IMR-90 (cell line): ENCODE measurements around the gene RBM46. TPM values are rescaled to one million over a fixed set of nuclear protein-coding genes. Genes with fewer than 3 reads are reported as not detected.

Source experiments
- ATAC-seq: fragments of 200-7000 bp; cut with Tn5 transposase; 2 replicates; pipeline ENCODE4 v1.9.1; 2020; ENCODE audit warnings: low read depth, mild to moderate bottlenecking, moderate library complexity
- BruUV-seq: library from RNA; stranded (reverse); fragments of 400-500 nt; replicated peaks from 2 replicates; lab custom pipeline; 2021; lab: Mats Ljungman, UMichigan
- CTCF ChIA-PET: fragments of 300-600 bp; formaldehyde crosslinking; extraction: SDS; loops from one replicate; lab custom pipeline; 2021; ENCODE audit warnings: antibody characterized with exemption; lab: Yijun Ruan, JAX
- POLR2A ChIA-PET: fragments of 300-600 bp; sonication (Branson Sonifier 250); formaldehyde crosslinking; loops from one replicate; lab custom pipeline; 2022; ENCODE audit warnings: antibody characterized with exemption; ENCODE audit not compliant: unreplicated experiment; lab: Charles Lee
- DNase-seq: peaks from one replicate; pipeline ENCODE4 v3.0.0; 2013
- H2AFZ ChIP-seq: replicated peaks from 2 replicates; pipeline ENCODE3; 2013; ENCODE audit warnings: low read length, mild to moderate bottlenecking; ENCODE audit not compliant: poor library complexity
- H2AK5ac ChIP-seq: 2 replicates; pipeline ENCODE4 v1.6.1; 2013; ENCODE audit warnings: low read depth, low read length, inconsistent platforms
- H2AK9ac ChIP-seq: replicated peaks from 2 replicates; pipeline ENCODE3; 2013; ENCODE audit warnings: mild to moderate bottlenecking, low read depth, low read length, moderate library complexity; ENCODE audit not compliant: poor library complexity
- H2BK120ac ChIP-seq: 2 replicates; pipeline ENCODE4 v1.6.1; 2013; ENCODE audit warnings: low read depth, low read length, inconsistent platforms
- H2BK15ac ChIP-seq: 3 replicates; pipeline ENCODE4 v1.6.1; 2013; ENCODE audit warnings: low read depth, low read length, inconsistent platforms
- H2BK20ac ChIP-seq: 2 replicates; pipeline ENCODE4 v1.6.1; 2013; ENCODE audit warnings: low read depth, mild to moderate bottlenecking, inconsistent platforms, low read length, moderate library complexity
- H2BK5ac ChIP-seq: 2 replicates; pipeline ENCODE4 v1.6.1; 2013; ENCODE audit warnings: mild to moderate bottlenecking, low read depth, low read length, inconsistent platforms; ENCODE audit not compliant: poor library complexity, severe bottlenecking
- H3K14ac ChIP-seq: replicated peaks from 2 replicates; pipeline ENCODE4 v1.6.1; 2013; ENCODE audit warnings: low read depth, low read length, inconsistent platforms
- H3K18ac ChIP-seq: 2 replicates; pipeline ENCODE4 v1.6.1; 2013; ENCODE audit warnings: low read depth, low read length, control low read depth
- H3K23ac ChIP-seq: 2 replicates; pipeline ENCODE4 v1.6.1; 2013; ENCODE audit warnings: low read depth, low read length, inconsistent platforms
- H3K27ac ChIP-seq: 2 replicates; pipeline ENCODE4 v1.5.1; 2013; ENCODE audit warnings: mild to moderate bottlenecking, control low read depth, low read length; ENCODE audit not compliant: insufficient read depth
- H3K27me3 ChIP-seq: 2 replicates; pipeline ENCODE4 v1.6.1; 2013; ENCODE audit warnings: low read length; ENCODE audit not compliant: control insufficient read depth, insufficient read depth
- H3K36me3 ChIP-seq: 2 replicates; pipeline ENCODE4 v1.6.1; 2013; ENCODE audit warnings: low read length, mixed read lengths; ENCODE audit not compliant: control insufficient read depth, insufficient read depth
- H3K4ac ChIP-seq: 2 replicates; pipeline ENCODE4 v1.6.1; 2013; ENCODE audit warnings: low read depth, low read length, inconsistent platforms
- H3K4me1 ChIP-seq: 2 replicates; pipeline ENCODE4 v1.6.1; 2013; ENCODE audit warnings: low read length, mixed read lengths; ENCODE audit not compliant: control insufficient read depth, insufficient read depth
- H3K4me2 ChIP-seq: 2 replicates; pipeline ENCODE4 v1.6.1; 2013; ENCODE audit warnings: low read depth, mild to moderate bottlenecking, control low read depth, low read length, moderate library complexity
- H3K4me3 ChIP-seq: 2 replicates; pipeline ENCODE4 v1.5.1; 2013; ENCODE audit warnings: low read depth, mild to moderate bottlenecking, control low read depth, low read length, moderate library complexity; ENCODE audit not compliant: insufficient read depth
- H3K56ac ChIP-seq: 2 replicates; pipeline ENCODE4 v1.6.1; 2013; ENCODE audit warnings: low read length, inconsistent platforms; ENCODE audit not compliant: insufficient read depth; ENCODE audit errors: extremely low read depth
- H3K79me1 ChIP-seq, 2 experiments: 2 replicates each; pipeline ENCODE4 v1.6.1; 2013; ENCODE audit warnings: low read length in 2 of 2, inconsistent platforms in 1 of 2, low read depth in 1 of 2
- H3K9ac ChIP-seq: 2 replicates; pipeline ENCODE4 v1.6.1; 2013; ENCODE audit warnings: low read depth, low read length, control low read depth
- H3K9me1 ChIP-seq: 2 replicates; pipeline ENCODE4 v1.6.1; 2013; ENCODE audit warnings: low read length, inconsistent platforms; ENCODE audit not compliant: insufficient read depth
- H3K9me3 ChIP-seq: 2 replicates; pipeline ENCODE4 v1.6.1; 2013; ENCODE audit warnings: low read length; ENCODE audit not compliant: control insufficient read depth, insufficient read depth
- H4K20me1 ChIP-seq: 2 replicates; pipeline ENCODE4 v1.6.1; 2013; ENCODE audit warnings: low read length, inconsistent platforms; ENCODE audit not compliant: insufficient read depth
- H4K5ac ChIP-seq: 2 replicates; pipeline ENCODE4 v1.6.1; 2013; ENCODE audit warnings: mild to moderate bottlenecking, low read depth, low read length, control low read depth
- H4K8ac ChIP-seq, 2 experiments: 2 replicates each; pipeline ENCODE4 v1.6.1; 2013; ENCODE audit warnings: low read depth in 2 of 2, low read length in 2 of 2, control low read depth in 1 of 2, inconsistent platforms in 1 of 2
- H4K91ac ChIP-seq: 2 replicates; pipeline ENCODE4 v1.6.1; 2013; ENCODE audit warnings: low read depth, low read length, inconsistent platforms; ENCODE audit not compliant: insufficient read depth
- BHLHE40 ChIP-seq: fragments of 150-350 bp; IDR thresholded peaks from 2 replicates; pipeline ENCODE4 v1.6.1; 2016; ENCODE audit warnings: mild to moderate bottlenecking, low read depth, low read length
- CEBPB ChIP-seq: IDR thresholded peaks from 2 replicates; pipeline ENCODE4 v1.6.1; 2012; ENCODE audit warnings: low read depth, low read length, improper control_type of control experiment
- CHD1 ChIP-seq: IDR thresholded peaks from 2 replicates; pipeline ENCODE4 v1.6.1; 2012; ENCODE audit warnings: low read depth, low read length, improper control_type of control experiment
- FOS ChIP-seq: fragments of 150-350 bp; IDR thresholded peaks from 2 replicates; pipeline ENCODE4 v1.6.1; 2016; ENCODE audit warnings: low read depth, low read length
- MAFK ChIP-seq: IDR thresholded peaks from 2 replicates; pipeline ENCODE4 v1.6.1; 2012; ENCODE audit warnings: low read depth, low read length, improper control_type of control experiment
- MAZ ChIP-seq: IDR thresholded peaks from 2 replicates; pipeline ENCODE4 v1.6.1; 2012; ENCODE audit warnings: low read depth, mild to moderate bottlenecking, low read length, improper control_type of control experiment, moderate library complexity, borderline replicate concordance
- MXI1 ChIP-seq: IDR thresholded peaks from 2 replicates; pipeline ENCODE4 v1.6.1; 2012; ENCODE audit warnings: low read depth, mild to moderate bottlenecking, low read length, moderate library complexity, borderline replicate concordance
- NFE2L2 ChIP-seq: fragments of 150-350 bp; IDR thresholded peaks from 2 replicates; pipeline ENCODE4 v1.6.1; 2016; ENCODE audit warnings: low read depth, mild to moderate bottlenecking, low read length
- POLR2A ChIP-seq: IDR thresholded peaks from 2 replicates; pipeline ENCODE4 v1.6.1; 2012; ENCODE audit warnings: mild to moderate bottlenecking, low read depth, low read length
- RCOR1 ChIP-seq: IDR thresholded peaks from 2 replicates; pipeline ENCODE4 v1.6.1; 2012; ENCODE audit warnings: mild to moderate bottlenecking, low read length, improper control_type of control experiment; ENCODE audit not compliant: insufficient replicate concordance
- RFX5 ChIP-seq: IDR thresholded peaks from 2 replicates; pipeline ENCODE4 v1.8.0; 2012; ENCODE audit warnings: low read depth, mild to moderate bottlenecking, low read length, moderate library complexity
- SMC3 ChIP-seq: fragments of 150-350 bp; IDR thresholded peaks from 2 replicates; pipeline ENCODE4 v1.6.1; 2016; ENCODE audit warnings: low read depth, mild to moderate bottlenecking, antibody characterized with exemption, low read length, moderate library complexity
- WGBS, 2 experiments: methylation state at CpG; one replicate each; pipeline versions ENCODE4 v1.1.5 to v1.1.7; 2013; ENCODE audit warnings: missing lambda C conversion rate in 2 of 2; ENCODE audit not compliant: insufficient read length in 1 of 2; ENCODE audit errors: extremely low coverage in 2 of 2; 5-methylcytosine and 5-hydroxymethylcytosine counted together
- dilution Hi-C: fragments of 300-500 bp; cut with HindIII; formaldehyde crosslinking; loops from one replicate; pipeline ENCODE4 v1.14.3; 2018; ENCODE audit warnings: low sequenced_read_pairs; ENCODE audit not compliant: unreplicated experiment
- in situ Hi-C: fragments of 300-500 bp; cut with MboI; formaldehyde crosslinking; loops from 3 replicates; pipeline ENCODE4 v1.14.3; 2019; ENCODE audit warnings: low sequenced_read_pairs, inconsistent platforms, mixed read lengths
- intact Hi-C: fragments of 100-400 bp; cut with micrococcal nuclease; formaldehyde crosslinking; loops from 2 replicates; pipeline ENCODE4 v1.10.0; 2022
- polyA plus RNA-seq, 3 experiments: library from polyadenylated mRNA; depleted of rRNA; stranded (reverse); fragments of >200 nt; gene quantifications; 2 replicates each; pipeline ENCODE4 v1.2.3, GENCODE V29; 2012; ENCODE audit warnings: low replicate concordance in 1 of 3
- total RNA-seq: library from RNA; depleted of rRNA; stranded (reverse); fragments of >200 nt; gene quantifications from 2 replicates; pipeline ENCODE4 v1.2.3, GENCODE V29; 2012
- TF ChIP-seq, protein P1 (sequence below): conservative IDR thresholded peaks from 2 replicates; pipeline ENCODE4 v1.5.1; 2012; ENCODE audit warnings: mild to moderate bottlenecking, low read depth, low read length, improper control_type of control experiment
- TF ChIP-seq, protein P2 (sequence below): fragments of 150-350 bp; IDR thresholded peaks from 2 replicates; pipeline ENCODE4 v1.6.1; 2016; ENCODE audit warnings: low read depth, mild to moderate bottlenecking, low read length, moderate library complexity, borderline replicate concordance
- TF ChIP-seq, protein P3 (sequence below): fragments of 150-350 bp; IDR thresholded peaks from 2 replicates; pipeline ENCODE4 v1.6.1; 2017; ENCODE audit warnings: mild to moderate bottlenecking, antibody characterized with exemption, low read length, low read depth

The RBM46 gene
- total and polyA plus RNA-seq, 2 of the 4 experiments (the other 2 are of a cell fraction): not detected

DNA sequence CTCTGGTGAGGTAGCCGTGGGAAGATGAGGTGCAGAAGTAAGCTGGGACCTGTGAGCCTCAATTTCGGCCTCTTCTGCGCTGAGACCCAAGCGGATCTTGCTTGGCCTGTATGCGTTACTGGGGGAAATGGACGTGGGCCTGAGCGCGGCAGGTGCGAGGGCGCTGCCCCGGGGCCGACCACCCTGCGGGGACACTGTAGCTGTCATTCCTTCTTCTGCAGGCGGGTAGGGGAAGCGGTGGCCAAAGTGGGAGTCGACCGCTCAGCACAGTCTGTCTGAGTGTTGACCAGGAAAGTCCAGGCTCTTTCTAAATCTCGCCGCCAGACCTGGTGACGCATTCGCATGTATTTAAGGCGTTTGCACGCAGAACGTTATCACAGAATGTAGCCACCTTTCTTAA, 40.6 kb upstream of the RBM46 start:
- Histone ChIP-seq H3K27me3 (peaks cover 41% of the 10 kb centered on the region), H3K79me1 (no peaks in the 10 kb centered on the region), H4K91ac (no peak overlapping the region), H3K23ac (no peak overlapping the region), H3K18ac (no peak overlapping the region), H3K9me1 (no peaks in the 10 kb centered on the region), H3K4ac (no peak overlapping the region), H2AK5ac (no peak overlapping the region), H3K27ac (no peak overlapping the region), H4K5ac (no peak overlapping the region), H2BK5ac (no peak overlapping the region), H3K36me3 (no peaks in the 10 kb centered on the region), H4K8ac (no peak overlapping the region), H3K9me3 (no peaks in the 10 kb centered on the region), H2BK20ac (no peak overlapping the region), H3K4me3 (no peak overlapping the region), H3K14ac (no peak overlapping the region), H2BK120ac (no peak overlapping the region), H2AK9ac (no peak overlapping the region), H4K20me1 (no peaks in the 10 kb centered on the region), H3K4me2 (no peak overlapping the region), H2BK15ac (no peak overlapping the region), H2AFZ (no peak overlapping the region), H3K4me1 (no peaks in the 10 kb centered on the region; the same call in 1 of the 2 replicates), H3K56ac (no peak overlapping the region), H3K9ac (no peak overlapping the region)
- POLR2A ChIA-PET: no interaction called here
- DNase-seq: no peak
- BruUV-seq: no TSS peak
- dilution Hi-C loops (no loop called here), intact Hi-C loops (no loop called here), in situ Hi-C loops (no loop called here)
- ATAC-seq: no peak
- CTCF ChIA-PET: no interaction called here
- WGBS, 2 experiments: 58% methylated on average over 15 of the region's 24 CpGs; no CpG with 5 or more reads in 1 of the 2 experiments
- TF ChIP-seq NFE2L2: no peak
- TF ChIP-seq SMC3: no peak
- TF ChIP-seq FOS: no peak
- TF ChIP-seq, protein P1, sequence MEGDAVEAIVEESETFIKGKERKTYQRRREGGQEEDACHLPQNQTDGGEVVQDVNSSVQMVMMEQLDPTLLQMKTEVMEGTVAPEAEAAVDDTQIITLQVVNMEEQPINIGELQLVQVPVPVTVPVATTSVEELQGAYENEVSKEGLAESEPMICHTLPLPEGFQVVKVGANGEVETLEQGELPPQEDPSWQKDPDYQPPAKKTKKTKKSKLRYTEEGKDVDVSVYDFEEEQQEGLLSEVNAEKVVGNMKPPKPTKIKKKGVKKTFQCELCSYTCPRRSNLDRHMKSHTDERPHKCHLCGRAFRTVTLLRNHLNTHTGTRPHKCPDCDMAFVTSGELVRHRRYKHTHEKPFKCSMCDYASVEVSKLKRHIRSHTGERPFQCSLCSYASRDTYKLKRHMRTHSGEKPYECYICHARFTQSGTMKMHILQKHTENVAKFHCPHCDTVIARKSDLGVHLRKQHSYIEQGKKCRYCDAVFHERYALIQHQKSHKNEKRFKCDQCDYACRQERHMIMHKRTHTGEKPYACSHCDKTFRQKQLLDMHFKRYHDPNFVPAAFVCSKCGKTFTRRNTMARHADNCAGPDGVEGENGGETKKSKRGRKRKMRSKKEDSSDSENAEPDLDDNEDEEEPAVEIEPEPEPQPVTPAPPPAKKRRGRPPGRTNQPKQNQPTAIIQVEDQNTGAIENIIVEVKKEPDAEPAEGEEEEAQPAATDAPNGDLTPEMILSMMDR: no peak
- TF ChIP-seq POLR2A: no peak
- TF ChIP-seq CHD1: no peak
- no peak for TF ChIP-seq RFX5
- TF ChIP-seq CEBPB: no peak
- TF ChIP-seq MAZ: no peak
- TF ChIP-seq BHLHE40: no peak
- TF ChIP-seq MAFK: no peak
- TF ChIP-seq, protein P2, sequence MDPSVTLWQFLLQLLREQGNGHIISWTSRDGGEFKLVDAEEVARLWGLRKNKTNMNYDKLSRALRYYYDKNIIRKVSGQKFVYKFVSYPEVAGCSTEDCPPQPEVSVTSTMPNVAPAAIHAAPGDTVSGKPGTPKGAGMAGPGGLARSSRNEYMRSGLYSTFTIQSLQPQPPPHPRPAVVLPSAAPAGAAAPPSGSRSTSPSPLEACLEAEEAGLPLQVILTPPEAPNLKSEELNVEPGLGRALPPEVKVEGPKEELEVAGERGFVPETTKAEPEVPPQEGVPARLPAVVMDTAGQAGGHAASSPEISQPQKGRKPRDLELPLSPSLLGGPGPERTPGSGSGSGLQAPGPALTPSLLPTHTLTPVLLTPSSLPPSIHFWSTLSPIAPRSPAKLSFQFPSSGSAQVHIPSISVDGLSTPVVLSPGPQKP: no peak
- TF ChIP-seq, protein P3, sequence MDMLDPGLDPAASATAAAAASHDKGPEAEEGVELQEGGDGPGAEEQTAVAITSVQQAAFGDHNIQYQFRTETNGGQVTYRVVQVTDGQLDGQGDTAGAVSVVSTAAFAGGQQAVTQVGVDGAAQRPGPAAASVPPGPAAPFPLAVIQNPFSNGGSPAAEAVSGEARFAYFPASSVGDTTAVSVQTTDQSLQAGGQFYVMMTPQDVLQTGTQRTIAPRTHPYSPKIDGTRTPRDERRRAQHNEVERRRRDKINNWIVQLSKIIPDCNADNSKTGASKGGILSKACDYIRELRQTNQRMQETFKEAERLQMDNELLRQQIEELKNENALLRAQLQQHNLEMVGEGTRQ: no peak
- TF ChIP-seq RCOR1: no peak
- no peak for TF ChIP-seq MXI1
